C4-2B (cell line): Measurements from ENCODE around the gene SYPL2.

ENCODE experiments used
- H3K27ac ChIP-seq: fragments of 450-650 bp; 2 replicates; pipeline ENCODE4 v1.5.1; 2017
- CTCF ChIP-seq: fragments of 450-650 bp; conservative IDR thresholded peaks from 2 replicates; pipeline ENCODE4 v1.5.1; 2017; ENCODE audit warnings: mild to moderate bottlenecking
- ZFX ChIP-seq: fragments of 450-650 bp; IDR thresholded peaks from 2 replicates; pipeline ENCODE4 v1.6.1; 2017

The SYPL2 gene

GRCh38 chr1:109517337-109517736, 51.0 kb downstream of the SYPL2 start:
- H3K27ac ChIP-seq = no peak overlapping the region
- TF ChIP-seq CTCF (no peak), ZFX (no peak)

- no peak overlapping the region for H3K27ac ChIP-seq
- TF ChIP-seq CTCF (no peak), ZFX (no peak)
Measured at GRCh38 chr1:109521002-109521951, 54.9 kb downstream of the SYPL2 start.

GRCh38 chr1:109522026-109522425, 55.7 kb downstream of the SYPL2 start:
- TF ChIP-seq CTCF (no peak), ZFX (no peak)
- no peak overlapping the region for H3K27ac ChIP-seq

GRCh38 chr1:109523706-109524105, 57.4 kb downstream of the SYPL2 start:
- H3K27ac ChIP-seq = no peak overlapping the region
- TF ChIP-seq CTCF (no peak), ZFX (no peak)

GRCh38 chr1:109527098-109527811, 60.9 kb downstream of the SYPL2 start:
- TF ChIP-seq CTCF (no peak), ZFX (no peak)

DNA sequence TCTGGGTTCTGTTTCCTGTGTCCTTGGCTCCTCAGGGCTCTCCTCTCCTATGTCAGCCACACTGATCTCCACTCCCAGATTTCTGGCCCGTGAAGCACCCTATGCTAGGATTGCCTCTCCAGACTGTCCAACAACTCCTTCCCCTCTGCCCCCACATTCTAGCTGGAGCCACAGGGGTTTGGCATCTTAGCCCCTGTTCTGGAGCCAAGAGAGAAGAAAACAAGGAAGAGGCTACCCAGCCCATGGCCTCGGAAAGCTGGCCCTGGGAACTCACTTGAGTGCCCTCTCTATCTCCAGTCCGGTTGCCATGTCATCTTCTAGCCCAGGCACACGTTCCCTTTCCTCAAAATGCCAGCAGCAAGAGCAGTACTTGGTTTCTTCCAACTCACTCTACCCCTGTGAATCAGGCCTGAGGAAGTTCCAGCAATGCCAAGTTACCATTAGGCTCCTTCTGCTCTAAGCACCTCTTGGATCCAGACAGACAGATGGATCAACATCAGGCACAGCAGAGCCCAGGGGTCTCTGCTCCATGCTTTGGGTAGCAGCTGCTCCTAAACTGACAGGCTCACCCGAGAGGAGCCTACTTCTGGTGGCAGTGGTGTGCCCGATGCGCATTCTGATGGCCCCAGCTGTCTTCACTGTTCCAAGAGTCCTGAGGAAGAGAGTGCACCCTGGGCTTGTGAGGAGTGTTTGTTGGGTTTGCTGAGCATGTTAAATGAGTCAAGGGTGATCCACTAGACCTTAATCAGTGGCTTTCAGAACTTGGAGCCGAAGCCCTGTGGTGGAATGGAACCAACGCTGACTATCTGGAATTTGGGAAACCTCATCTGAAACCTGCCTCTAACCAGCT, 61.7 kb downstream of the SYPL2 start:
- no peak overlapping the region for H3K27ac ChIP-seq
- TF ChIP-seq CTCF (no peak), ZFX (no peak)

More at GRCh38 chr1:109527098-109527811, 60.9 kb downstream of the SYPL2 start:
- H3K27ac ChIP-seq = no peak overlapping the region
